Nucleus accumbens (tissue), 56 donors: ENCODE data around the gene SLC16A13.
"Not testable (repeated sequence)": the region's sequence is repeated elsewhere in the genome, so short reads cannot be mapped to it uniquely, and the experiment has no call there.

Source experiments
- DNase-seq, 56 donors: peaks; one replicate each; lab custom pipeline; 2025; lab: John Stamatoyannopoulos, UW

SLC16A13 gene

GRCh38 chr17:7035591-7036368 lies at the start of gene SLC16A13:
SLC16A13 (plus strand) TSS chr17:7036015; CDS start chr17:7036383, 368 bp downstream.
- peak in 55 of 56 donors; percentile 27 to 97 (median 86) for DNase-seq

- DNase-seq = no peak
Measured at GRCh38 chr17:6986676-6987075, 49.1 kb upstream of the SLC16A13 start.

GRCh38 chr17:6989779-6990178 lies 46.0 kb upstream of the SLC16A13 start:
- DNase-seq = no peak

GRCh38 chr17:6993613-6994056 lies 42.2 kb upstream of the SLC16A13 start:
- DNase-seq = not testable (repeated sequence)

- no peak for DNase-seq
Measured at GRCh38 chr17:6994118-6994598, 41.7 kb upstream of the SLC16A13 start.

- no peak for DNase-seq
Measured at GRCh38 chr17:6994666-6995256, 41.1 kb upstream of the SLC16A13 start.

GRCh38 chr17:6995500-6996255 lies 40.1 kb upstream of the SLC16A13 start, which contains the start of gene ALOX12:
ALOX12 (plus strand) TSS chr17:6996049; CDS start chr17:6996118, 69 bp downstream.
- no peak for DNase-seq

GRCh38 chr17:6996256-6997011 lies 39.4 kb upstream of the SLC16A13 start:
- DNase-seq = no peak

GRCh38 chr17:6997171-6997570 lies 38.6 kb upstream of the SLC16A13 start:
- DNase-seq = no peak

- no peak for DNase-seq
Measured at GRCh38 chr17:6998855-6999508, 36.8 kb upstream of the SLC16A13 start.

- DNase-seq = peak in 2 of 56 donors; percentile 12
Measured at GRCh38 chr17:7001318-7001961, 34.4 kb upstream of the SLC16A13 start.

- no peak for DNase-seq
Measured at GRCh38 chr17:7002288-7003047, 33.3 kb upstream of the SLC16A13 start.

GRCh38 chr17:7003745-7004144 lies 32.1 kb upstream of the SLC16A13 start:
- DNase-seq = no peak

GRCh38 chr17:7004398-7005253 lies 31.2 kb upstream of the SLC16A13 start:
- DNase-seq = no peak

- no peak for DNase-seq
Measured at GRCh38 chr17:7005716-7006115, 30.1 kb upstream of the SLC16A13 start.

- no peak for DNase-seq
Measured at GRCh38 chr17:7007143-7007542, 28.7 kb upstream of the SLC16A13 start.

- DNase-seq = no peak
Measured at GRCh38 chr17:7010523-7010922, 25.3 kb upstream of the SLC16A13 start.
